BLaER1 (cell line): ENCODE results near the gene MEGF11.
A peak's percentile ranks its signal among the peaks of the same experiment; 100 is the strongest.

ENCODE experiments used
- H3K27ac ChIP-seq: shearing (Covaris generic); formaldehyde crosslinking; 2 replicates; pipeline ENCODE4 v1.8.1; 2022
- H3K27me3 ChIP-seq: shearing (Covaris generic); formaldehyde crosslinking; 2 replicates; pipeline ENCODE4 v1.8.1; 2022
- H3K36me3 ChIP-seq: shearing (Covaris generic); formaldehyde crosslinking; 2 replicates; pipeline ENCODE4 v1.8.1; 2022
- H3K4me1 ChIP-seq: shearing (Covaris generic); formaldehyde crosslinking; 2 replicates; pipeline ENCODE4 v1.8.1; 2022
- H3K4me2 ChIP-seq: shearing (Covaris generic); formaldehyde crosslinking; 2 replicates; pipeline ENCODE4 v1.8.1; 2022
- H3K4me3 ChIP-seq: shearing (Covaris generic); formaldehyde crosslinking; 2 replicates; pipeline ENCODE4 v1.8.1; 2022
- H3K9ac ChIP-seq: shearing (Covaris generic); formaldehyde crosslinking; 2 replicates; pipeline ENCODE4 v1.8.1; 2022
- H3K9me3 ChIP-seq: shearing (Covaris generic); formaldehyde crosslinking; 2 replicates; pipeline ENCODE4 v1.8.1; 2022
- H4K20me1 ChIP-seq: shearing (Covaris generic); formaldehyde crosslinking; 2 replicates; pipeline ENCODE4 v1.8.1; 2022
- Cebpa-rat ChIP-seq: shearing (Covaris generic); IDR thresholded peaks from 2 replicates; pipeline ENCODE4 v1.8.1; 2022

MEGF11 gene

GRCh38 chr15:65963911-65964482 lies 289.6 kb downstream of the MEGF11 start:
- no peak for TF ChIP-seq Cebpa-rat

GRCh38 chr15:65963358-65963757 lies 290.2 kb downstream of the MEGF11 start:
- Histone ChIP-seq H3K9me3 (no peaks in the 10 kb centered on the region), H3K4me2 (peak overlapping the region; percentile 79), H4K20me1 (no peaks in the 10 kb centered on the region), H3K9ac (no peak overlapping the region), H3K4me1 (peaks cover 25% of the 10 kb centered on the region), H3K27ac (no peak overlapping the region), H3K36me3 (no peaks in the 10 kb centered on the region), H3K27me3 (no peaks in the 10 kb centered on the region), H3K4me3 (no peak overlapping the region)
- no peak for TF ChIP-seq Cebpa-rat

More at GRCh38 chr15:65963911-65964482, 289.6 kb downstream of the MEGF11 start:
- H3K27me3 ChIP-seq = no peaks in the 10 kb centered on the region
- peak overlapping the region; percentile 25 for H3K27ac ChIP-seq
- H3K4me3 ChIP-seq = no peak overlapping the region
- no peaks in the 10 kb centered on the region for H3K36me3 ChIP-seq
- peak overlapping the region; percentile 79 for H3K4me2 ChIP-seq
- H3K4me1 ChIP-seq = peaks cover 21% of the 10 kb centered on the region
- H3K9ac ChIP-seq = peak overlapping the region; percentile 5; the same call in 1 of the 2 replicates
- H3K9me3 ChIP-seq = no peaks in the 10 kb centered on the region
- H4K20me1 ChIP-seq = no peaks in the 10 kb centered on the region

- no peak overlapping the region for H3K9ac ChIP-seq
- H3K36me3 ChIP-seq = no peaks in the 10 kb centered on the region
- no peak overlapping the region for H3K4me3 ChIP-seq
- no peaks in the 10 kb centered on the region for H4K20me1 ChIP-seq
- peaks cover 26% of the 10 kb centered on the region for H3K4me1 ChIP-seq
- no peaks in the 10 kb centered on the region for H3K27me3 ChIP-seq
- no peaks in the 10 kb centered on the region for H3K9me3 ChIP-seq
- no peak for TF ChIP-seq Cebpa-rat
- H3K27ac ChIP-seq = no peak overlapping the region
- no peak overlapping the region for H3K4me2 ChIP-seq
Measured at GRCh38 chr15:65962187-65962586, 291.4 kb downstream of the MEGF11 start.

- H3K27ac ChIP-seq = no peak overlapping the region
Measured at GRCh38 chr15:65960586-65960985, 293.0 kb downstream of the MEGF11 start.

GRCh38 chr15:65958835-65959234 lies 294.7 kb downstream of the MEGF11 start:
- Histone ChIP-seq H3K27me3 (no peaks in the 10 kb centered on the region), H3K9me3 (no peaks in the 10 kb centered on the region), H3K4me2 (no peak overlapping the region), H3K9ac (no peak overlapping the region), H4K20me1 (no peaks in the 10 kb centered on the region), H3K27ac (no peak overlapping the region), H3K4me1 (peaks cover 11% of the 10 kb centered on the region), H3K36me3 (no peaks in the 10 kb centered on the region), H3K4me3 (no peak overlapping the region)
- no peak for TF ChIP-seq Cebpa-rat

More at GRCh38 chr15:65960586-65960985, 293.0 kb downstream of the MEGF11 start:
- no peak for TF ChIP-seq Cebpa-rat
- H3K9ac ChIP-seq = no peak overlapping the region
- H3K9me3 ChIP-seq = no peaks in the 10 kb centered on the region
- H3K4me1 ChIP-seq = peaks cover 26% of the 10 kb centered on the region
- no peak overlapping the region for H3K4me3 ChIP-seq
- H3K4me2 ChIP-seq = no peak overlapping the region
- H4K20me1 ChIP-seq = no peaks in the 10 kb centered on the region
- no peaks in the 10 kb centered on the region for H3K27me3 ChIP-seq
- H3K36me3 ChIP-seq = no peaks in the 10 kb centered on the region

GRCh38 chr15:65957451-65957850 lies 296.1 kb downstream of the MEGF11 start:
- peaks cover 5% of the 10 kb centered on the region; the same call in 1 of the 2 replicates for H4K20me1 ChIP-seq
- no peaks in the 10 kb centered on the region for H3K27me3 ChIP-seq
- no peak overlapping the region for H3K4me3 ChIP-seq
- H3K9ac ChIP-seq = no peak overlapping the region
- no peak overlapping the region for H3K4me2 ChIP-seq
- no peak overlapping the region for H3K27ac ChIP-seq
- H3K4me1 ChIP-seq = 0 out of 2 replicates have a peak, but pooled peaks cover 5% of the 10 kb centered on the region
- no peaks in the 10 kb centered on the region for H3K36me3 ChIP-seq
- no peak for TF ChIP-seq Cebpa-rat
- H3K9me3 ChIP-seq = no peaks in the 10 kb centered on the region

GRCh38 chr15:65956899-65957298 lies 296.7 kb downstream of the MEGF11 start:
- Histone ChIP-seq H4K20me1 (peaks cover 5% of the 10 kb centered on the region; the same call in 1 of the 2 replicates), H3K4me3 (no peak overlapping the region), H3K4me2 (no peak overlapping the region), H3K9me3 (no peaks in the 10 kb centered on the region), H3K9ac (no peak overlapping the region), H3K36me3 (no peaks in the 10 kb centered on the region), H3K27ac (no peak overlapping the region), H3K4me1 (0 out of 2 replicates have a peak, but pooled peaks cover 5% of the 10 kb centered on the region), H3K27me3 (no peaks in the 10 kb centered on the region)
- no peak for TF ChIP-seq Cebpa-rat

- no peaks in the 10 kb centered on the region for H3K36me3 ChIP-seq
- no peak for TF ChIP-seq Cebpa-rat
- H3K4me2 ChIP-seq = no peak overlapping the region
- H3K9me3 ChIP-seq = no peaks in the 10 kb centered on the region
- no peaks in the 10 kb centered on the region for H3K27me3 ChIP-seq
- no peak overlapping the region for H3K27ac ChIP-seq
- 0 out of 2 replicates have a peak, but pooled peaks cover 5% of the 10 kb centered on the region for H3K4me1 ChIP-seq
- H3K9ac ChIP-seq = no peak overlapping the region
- H4K20me1 ChIP-seq = peaks cover 5% of the 10 kb centered on the region; the same call in 1 of the 2 replicates
- H3K4me3 ChIP-seq = no peak overlapping the region
Measured at GRCh38 chr15:65956307-65956706, 297.2 kb downstream of the MEGF11 start.

GRCh38 chr15:65954289-65954741 lies 299.2 kb downstream of the MEGF11 start:
- Histone ChIP-seq H3K4me2 (no peak overlapping the region), H3K27me3 (no peaks in the 10 kb centered on the region), H3K9ac (no peak overlapping the region), H4K20me1 (peaks cover 5% of the 10 kb centered on the region; the same call in 1 of the 2 replicates), H3K4me1 (0 out of 2 replicates have a peak, but pooled peaks cover 5% of the 10 kb centered on the region), H3K36me3 (no peaks in the 10 kb centered on the region), H3K4me3 (no peak overlapping the region), H3K9me3 (no peaks in the 10 kb centered on the region), H3K27ac (no peak overlapping the region)
- TF ChIP-seq Cebpa-rat = no peak

GRCh38 chr15:65953622-65954021 lies 299.9 kb downstream of the MEGF11 start:
- no peak for TF ChIP-seq Cebpa-rat

More at GRCh38 chr15:65953622-65954021, 299.9 kb downstream of the MEGF11 start:
- Histone ChIP-seq H3K27ac (no peak overlapping the region), H4K20me1 (peaks cover 5% of the 10 kb centered on the region; the same call in 1 of the 2 replicates), H3K9ac (no peak overlapping the region), H3K4me1 (0 out of 2 replicates have a peak, but pooled peaks cover 4% of the 10 kb centered on the region), H3K4me2 (no peak overlapping the region), H3K4me3 (no peak overlapping the region), H3K36me3 (no peaks in the 10 kb centered on the region), H3K27me3 (no peaks in the 10 kb centered on the region), H3K9me3 (no peaks in the 10 kb centered on the region)
